Smooth muscle cell (in vitro differentiated cells): Measurements from ENCODE around the gene SMAD3. TPM values are rescaled to one million over a fixed set of nuclear protein-coding genes. Genes with fewer than 3 reads are reported as not detected.

Source experiments
- DNase-seq: peaks from one replicate; lab custom pipeline; 2025; ENCODE audit not compliant: unreplicated experiment; lab: John Stamatoyannopoulos, UW
- H2AFZ ChIP-seq: fragments of 200-600 bp; sonication (generic); 2 replicates; pipeline ENCODE4 v1.6.0; 2016; ENCODE audit warnings: antibody characterized with exemption, low read depth, mild to moderate bottlenecking
- H3F3A ChIP-seq: fragments of 200-600 bp; sonication (generic); 2 replicates; pipeline ENCODE4 v1.6.0; 2017; ENCODE audit warnings: antibody characterized with exemption, low read depth
- H3K27ac ChIP-seq: fragments of 200-600 bp; sonication (generic); 2 replicates; pipeline ENCODE4 v1.5.1; 2016; ENCODE audit warnings: low read depth, mild to moderate bottlenecking
- H3K27me3 ChIP-seq: fragments of 200-600 bp; sonication (generic); 2 replicates; pipeline ENCODE4 v1.6.1; 2016; ENCODE audit warnings: low read depth, mild to moderate bottlenecking
- H3K36me3 ChIP-seq: fragments of 200-600 bp; sonication (generic); 2 replicates; pipeline ENCODE4 v1.5.1; 2016; ENCODE audit warnings: low read depth
- H3K4me1 ChIP-seq: fragments of 200-600 bp; sonication (generic); 2 replicates; pipeline ENCODE4 v1.5.1; 2016; ENCODE audit warnings: low read depth
- H3K4me2 ChIP-seq: fragments of 200-600 bp; sonication (generic); 2 replicates; pipeline ENCODE4 v1.6.0; 2016; ENCODE audit warnings: mild to moderate bottlenecking
- H3K4me3 ChIP-seq: fragments of 200-600 bp; sonication (generic); 2 replicates; pipeline ENCODE4 v1.5.1; 2016; ENCODE audit warnings: mild to moderate bottlenecking
- H3K79me2 ChIP-seq: fragments of 200-600 bp; sonication (generic); 2 replicates; pipeline ENCODE4 v1.6.0; 2016; ENCODE audit warnings: low read depth, mild to moderate bottlenecking
- H3K9ac ChIP-seq: fragments of 200-600 bp; sonication (generic); 2 replicates; pipeline ENCODE4 v1.6.0; 2016; ENCODE audit warnings: low read depth
- H3K9me3 ChIP-seq: fragments of 200-600 bp; sonication (generic); replicated peaks from 2 replicates; pipeline ENCODE4 v1.5.1; 2016; ENCODE audit warnings: low read depth
- H4K20me1 ChIP-seq: fragments of 200-600 bp; sonication (generic); 2 replicates; pipeline ENCODE4 v1.6.0; 2016; ENCODE audit warnings: low read depth
- WGBS: methylation state at CpG from one replicate; pipeline ENCODE4 v1.1.7; 2016; ENCODE audit warnings: low lambda C conversion rate; 5-methylcytosine and 5-hydroxymethylcytosine counted together
- polyA plus RNA-seq: library from polyadenylated mRNA; unstranded; fragments of >200 nt; fragmentation: Nextera tagmentation; extraction: Ambion mirVana; gene quantifications from 2 replicates; pipeline ENCODE4 v1.2.1, GENCODE V29; 2016
- total RNA-seq: library from RNA; depleted of rRNA; stranded (reverse); fragments of >200 nt; gene quantifications from 2 replicates; pipeline ENCODE4 v1.2.3, GENCODE V29; 2014
- TF ChIP-seq, protein P1 (sequence below): fragments of 200-600 bp; sonication (generic); IDR thresholded peaks from 2 replicates; pipeline ENCODE4 v1.5.1; 2017; ENCODE audit warnings: borderline replicate concordance, mild to moderate bottlenecking, antibody characterized with exemption; ENCODE audit not compliant: insufficient read depth, poor library complexity, severe bottlenecking

SMAD3 gene
- total and polyA plus RNA-seq, 2 experiments from 2014 or later = 20.2 to 21.9 TPM

DNA sequence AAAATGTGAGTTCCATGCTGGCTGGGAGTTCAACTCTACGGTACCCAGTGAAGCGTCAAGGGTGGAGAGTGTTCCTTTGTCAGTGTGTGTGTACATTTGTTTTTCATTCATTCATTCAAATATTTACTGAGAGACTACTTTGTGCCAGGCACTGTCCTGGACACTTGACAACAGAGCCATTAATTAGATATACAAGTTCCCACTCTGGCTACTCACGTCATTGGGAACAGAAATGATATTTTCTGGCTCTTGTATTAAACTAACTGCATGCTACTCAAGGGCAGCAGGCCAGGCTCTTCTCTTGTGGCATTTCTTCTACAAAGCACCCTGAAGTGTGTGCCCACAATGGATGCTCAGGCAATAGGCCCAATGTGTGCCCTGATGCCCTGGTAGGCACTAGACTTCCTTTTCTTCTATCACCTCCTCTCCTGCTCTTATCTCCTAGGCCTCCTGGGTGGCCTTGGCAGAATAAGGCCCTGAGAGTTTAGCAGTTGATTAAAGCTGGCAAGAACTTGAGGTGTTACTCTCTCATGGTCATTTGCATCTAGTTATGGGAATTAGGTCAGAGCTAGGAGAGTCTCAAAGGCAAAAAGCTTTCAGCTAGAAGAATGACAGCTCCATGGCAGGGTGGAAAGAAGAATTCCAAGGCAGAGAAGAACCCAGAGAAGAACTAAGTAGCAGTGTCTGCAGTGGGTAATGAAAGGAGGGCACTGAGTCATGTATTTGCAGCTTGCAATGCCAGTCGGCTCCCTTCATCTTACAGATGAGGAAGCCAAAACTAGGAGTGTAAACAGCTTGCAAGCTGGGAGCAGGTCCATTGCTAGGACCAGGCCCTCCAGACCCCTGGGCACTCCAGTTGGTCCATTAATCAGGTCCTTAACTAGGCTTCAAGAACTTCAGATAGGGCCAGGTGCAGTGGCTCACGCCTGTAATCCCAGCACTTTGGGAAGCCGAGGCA, 14.0 kb upstream of the SMAD3 start:
- Histone ChIP-seq H3K4me1 (peaks cover 4% of the 10 kb centered on the region), H3K4me3 (no peak overlapping the region), H3K79me2 (no peaks in the 10 kb centered on the region), H3K4me2 (no peak overlapping the region), H3K36me3 (no peaks in the 10 kb centered on the region), H4K20me1 (no peaks in the 10 kb centered on the region), H3K9ac (no peak overlapping the region), H3K27me3 (no peaks in the 10 kb centered on the region), H3K27ac (peak overlapping the region; percentile 93), H3K9me3 (no peaks in the 10 kb centered on the region), H3F3A (peaks cover 20% of the 10 kb centered on the region), H2AFZ (no peak overlapping the region)
- WGBS = 95% methylated on average over 6 of the region's 6 CpGs
- TF ChIP-seq, protein P1, sequence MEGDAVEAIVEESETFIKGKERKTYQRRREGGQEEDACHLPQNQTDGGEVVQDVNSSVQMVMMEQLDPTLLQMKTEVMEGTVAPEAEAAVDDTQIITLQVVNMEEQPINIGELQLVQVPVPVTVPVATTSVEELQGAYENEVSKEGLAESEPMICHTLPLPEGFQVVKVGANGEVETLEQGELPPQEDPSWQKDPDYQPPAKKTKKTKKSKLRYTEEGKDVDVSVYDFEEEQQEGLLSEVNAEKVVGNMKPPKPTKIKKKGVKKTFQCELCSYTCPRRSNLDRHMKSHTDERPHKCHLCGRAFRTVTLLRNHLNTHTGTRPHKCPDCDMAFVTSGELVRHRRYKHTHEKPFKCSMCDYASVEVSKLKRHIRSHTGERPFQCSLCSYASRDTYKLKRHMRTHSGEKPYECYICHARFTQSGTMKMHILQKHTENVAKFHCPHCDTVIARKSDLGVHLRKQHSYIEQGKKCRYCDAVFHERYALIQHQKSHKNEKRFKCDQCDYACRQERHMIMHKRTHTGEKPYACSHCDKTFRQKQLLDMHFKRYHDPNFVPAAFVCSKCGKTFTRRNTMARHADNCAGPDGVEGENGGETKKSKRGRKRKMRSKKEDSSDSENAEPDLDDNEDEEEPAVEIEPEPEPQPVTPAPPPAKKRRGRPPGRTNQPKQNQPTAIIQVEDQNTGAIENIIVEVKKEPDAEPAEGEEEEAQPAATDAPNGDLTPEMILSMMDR = no peak
- DNase-seq = no peak

DNA sequence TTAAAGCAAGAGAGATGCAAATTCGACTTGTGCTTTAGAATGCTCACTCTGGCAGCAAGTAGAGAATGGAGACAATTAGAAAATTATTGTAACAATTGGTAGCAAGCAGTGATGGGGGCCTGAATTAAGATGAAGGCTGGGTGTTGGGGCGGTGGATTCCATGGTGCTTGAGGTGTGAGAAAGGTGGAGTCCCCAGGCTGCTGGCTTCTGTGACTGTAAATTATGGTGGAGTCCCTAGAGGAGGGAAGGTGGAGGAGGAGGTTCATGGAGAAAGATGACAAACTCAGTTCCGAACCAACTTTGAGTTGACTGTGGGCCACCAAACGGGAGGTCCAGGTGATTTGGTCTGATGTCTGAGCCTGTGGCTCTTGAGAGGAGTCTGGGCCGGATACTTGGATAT, 10.7 kb upstream of the SMAD3 start:
- DNase-seq = no peak
- Histone ChIP-seq H3K9ac (no peak overlapping the region), H3K27me3 (no peaks in the 10 kb centered on the region), H3K4me1 (peaks cover 4% of the 10 kb centered on the region), H4K20me1 (no peaks in the 10 kb centered on the region), H3K27ac (no peak overlapping the region), H3K79me2 (no peaks in the 10 kb centered on the region), H2AFZ (no peak overlapping the region), H3K4me3 (no peak overlapping the region), H3K9me3 (no peaks in the 10 kb centered on the region), H3F3A (peaks cover 9% of the 10 kb centered on the region), H3K4me2 (no peak overlapping the region), H3K36me3 (no peaks in the 10 kb centered on the region)
- WGBS = 94% methylated on average over 5 of the region's 5 CpGs
- TF ChIP-seq, protein P1 = no peak

GRCh38 chr15:67059127-67059553, 6.3 kb upstream of the SMAD3 start:
- WGBS = 86% methylated on average over 6 of the region's 6 CpGs
- H3K4me2 ChIP-seq = no peak overlapping the region
- peaks cover 15% of the 10 kb centered on the region for H3F3A ChIP-seq
- H3K79me2 ChIP-seq = no peaks in the 10 kb centered on the region
- H3K4me3 ChIP-seq = no peak overlapping the region
- no peak overlapping the region for H3K9ac ChIP-seq
- no peak overlapping the region for H2AFZ ChIP-seq
- no peaks in the 10 kb centered on the region for H3K27me3 ChIP-seq
- H4K20me1 ChIP-seq = no peaks in the 10 kb centered on the region
- no peaks in the 10 kb centered on the region for H3K9me3 ChIP-seq
- DNase-seq = no peak
- no peak overlapping the region for H3K27ac ChIP-seq
- TF ChIP-seq, protein P1 = no peak
- H3K4me1 ChIP-seq = peaks cover 7% of the 10 kb centered on the region
- H3K36me3 ChIP-seq = no peaks in the 10 kb centered on the region
